ENCODE results near the gene SP100. TPM values are rescaled to one million over a fixed set of nuclear protein-coding genes. Genes with fewer than 3 reads are reported as not detected.
A peak's percentile ranks its signal among the peaks of the same experiment; 100 is the strongest.

The SP100 gene
- total and polyA plus RNA-seq, 4 donors: 56.2 to 128 (median 81.1) TPM

GRCh38 chr2:230410861-230411569, 5.0 kb upstream of the SP100 start:
- ATAC-seq (ENCODE audit: insufficient read depth, low FRiP score): no peak
- Histone ChIP-seq H3K27me3 (ENCODE audit: control insufficient read depth in 3 of 3, insufficient read depth in 3 of 3, low read length in 2 of 3) (no peaks in the 10 kb centered on the region), H3K9me3 (ENCODE audit: control insufficient read depth in 4 of 4, insufficient read depth in 3 of 4, low read length in 3 of 4) (peaks cover 0 to 1% (median 0%) of the 10 kb centered on the region in 4 donors), H3K4me3 (peak overlapping the region; percentile 55), H3K27ac (ENCODE audit: low read depth in 1 of 2, low read length in 1 of 2) (peak overlapping the region; percentile 86 to 99), H3K36me3 (ENCODE audit: control insufficient read depth in 4 of 4, insufficient read depth in 4 of 4, low read length in 4 of 4) (no peaks in the 10 kb centered on the region), H3K4me1 (ENCODE audit: control insufficient read depth in 5 of 5, insufficient read depth in 5 of 5, low read length in 5 of 5) (peaks cover 0 to 36% (median 5%) of the 10 kb centered on the region in 5 donors), H3K9ac (ENCODE audit: insufficient read depth in 1 of 2, low read length in 2 of 2) (peak overlapping the region; percentile 58 to 99)
- 33 to 35% methylated on average over 16 of the region's 16 CpGs for WGBS, 2 donors
- TF ChIP-seq, protein P1, sequence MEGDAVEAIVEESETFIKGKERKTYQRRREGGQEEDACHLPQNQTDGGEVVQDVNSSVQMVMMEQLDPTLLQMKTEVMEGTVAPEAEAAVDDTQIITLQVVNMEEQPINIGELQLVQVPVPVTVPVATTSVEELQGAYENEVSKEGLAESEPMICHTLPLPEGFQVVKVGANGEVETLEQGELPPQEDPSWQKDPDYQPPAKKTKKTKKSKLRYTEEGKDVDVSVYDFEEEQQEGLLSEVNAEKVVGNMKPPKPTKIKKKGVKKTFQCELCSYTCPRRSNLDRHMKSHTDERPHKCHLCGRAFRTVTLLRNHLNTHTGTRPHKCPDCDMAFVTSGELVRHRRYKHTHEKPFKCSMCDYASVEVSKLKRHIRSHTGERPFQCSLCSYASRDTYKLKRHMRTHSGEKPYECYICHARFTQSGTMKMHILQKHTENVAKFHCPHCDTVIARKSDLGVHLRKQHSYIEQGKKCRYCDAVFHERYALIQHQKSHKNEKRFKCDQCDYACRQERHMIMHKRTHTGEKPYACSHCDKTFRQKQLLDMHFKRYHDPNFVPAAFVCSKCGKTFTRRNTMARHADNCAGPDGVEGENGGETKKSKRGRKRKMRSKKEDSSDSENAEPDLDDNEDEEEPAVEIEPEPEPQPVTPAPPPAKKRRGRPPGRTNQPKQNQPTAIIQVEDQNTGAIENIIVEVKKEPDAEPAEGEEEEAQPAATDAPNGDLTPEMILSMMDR (IDR thresholded peaks at IDR 0.05; ENCODE audit: control extremely low read depth, extremely low read depth): no peak
- no peak for DNase-seq

DNA sequence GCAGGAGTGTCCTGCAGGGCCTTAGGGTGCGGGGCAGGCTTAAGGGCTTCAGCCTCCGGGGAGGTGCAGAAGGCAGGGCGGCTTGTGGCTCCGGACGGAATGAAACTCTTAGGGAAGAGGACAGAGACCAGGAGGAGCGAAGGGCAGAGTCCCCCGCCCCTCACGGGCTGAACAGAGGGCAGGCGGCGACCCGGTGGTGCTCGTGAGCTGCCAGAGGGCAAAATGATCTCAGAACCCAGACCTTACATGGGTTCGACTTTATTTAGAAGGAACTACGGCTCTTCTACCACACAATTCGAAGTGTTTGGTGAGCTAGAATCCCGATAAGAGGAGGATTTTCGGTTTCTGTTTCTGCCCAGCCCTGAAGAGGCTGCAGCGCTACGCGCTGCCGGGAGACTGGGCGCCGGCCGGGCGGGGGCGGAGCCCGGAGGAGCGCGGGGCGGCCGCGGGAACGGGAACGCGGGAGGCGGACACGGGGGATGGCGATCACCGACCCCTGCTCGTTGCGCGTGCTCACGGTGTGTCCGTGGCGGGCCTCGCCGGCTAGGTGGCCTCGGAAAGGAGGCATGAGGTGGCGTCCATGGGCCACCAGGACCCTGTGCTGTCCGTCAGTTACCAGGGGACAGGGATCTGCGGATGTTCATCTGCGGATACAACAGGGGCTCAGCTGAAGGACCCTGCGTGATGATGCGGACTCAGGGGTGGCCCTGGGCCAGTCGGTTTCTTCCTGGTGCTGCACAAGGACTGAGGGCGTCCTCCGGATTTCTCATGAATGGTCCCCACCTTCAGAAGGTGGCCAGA, 4.2 kb upstream of the SP100 start:
- H3K27me3 ChIP-seq (ENCODE audit: control insufficient read depth in 3 of 3, insufficient read depth in 3 of 3, low read length in 2 of 3): no peaks in the 10 kb centered on the region
- TF ChIP-seq, protein P1 (IDR thresholded peaks at IDR 0.05; ENCODE audit: control extremely low read depth, extremely low read depth): no peak
- peak overlapping the region; percentile 58 to 99 for H3K9ac ChIP-seq (ENCODE audit: insufficient read depth in 1 of 2, low read length in 2 of 2)
- 1% methylated on average over 57 of the region's 57 CpGs for WGBS, 2 donors
- DNase-seq (peak; percentile 73 to 81 (median 79)), ATAC-seq (ENCODE audit: insufficient read depth, low FRiP score) (peak; percentile 79)
- no peaks in the 10 kb centered on the region for H3K36me3 ChIP-seq (ENCODE audit: control insufficient read depth in 4 of 4, insufficient read depth in 4 of 4, low read length in 4 of 4)
- H3K27ac ChIP-seq (ENCODE audit: low read depth in 1 of 2, low read length in 1 of 2): peak overlapping the region; percentile 86 to 99
- peaks cover 0 to 1% (median 0%) of the 10 kb centered on the region in 4 donors for H3K9me3 ChIP-seq (ENCODE audit: control insufficient read depth in 4 of 4, insufficient read depth in 3 of 4, low read length in 3 of 4)
- peak overlapping the region; percentile 55 for H3K4me3 ChIP-seq
- H3K4me1 ChIP-seq (ENCODE audit: control insufficient read depth in 5 of 5, insufficient read depth in 5 of 5, low read length in 5 of 5): peaks cover 0 to 35% (median 9%) of the 10 kb centered on the region in 5 donors

DNA sequence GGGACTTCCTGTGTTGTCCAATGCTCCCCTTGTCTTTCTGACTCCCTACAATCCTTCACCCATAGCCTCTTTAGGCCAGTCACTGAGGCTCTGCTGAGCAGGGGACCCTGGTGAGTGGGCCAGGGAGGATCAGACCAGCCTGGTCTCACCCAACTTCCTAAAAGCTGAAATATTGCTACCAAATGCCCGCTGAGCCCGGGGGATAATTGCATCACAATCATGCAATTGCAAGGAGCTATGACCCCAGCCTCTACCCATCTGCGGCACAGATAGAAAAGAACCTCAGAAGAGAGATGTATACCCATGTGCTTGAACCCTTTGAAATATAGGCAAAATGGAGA, 3.7 kb upstream of the SP100 start:
- no peak for ATAC-seq (ENCODE audit: insufficient read depth, low FRiP score)

More for the DNA sequence above, 3.7 kb upstream of the SP100 start:
- Histone ChIP-seq H3K9ac (ENCODE audit: insufficient read depth in 1 of 2, low read length in 2 of 2) (peak overlapping the region in 1 of 2 donors; percentile 99), H3K27ac (ENCODE audit: low read depth in 1 of 2, low read length in 1 of 2) (peak overlapping the region; percentile 86 to 99), H3K36me3 (ENCODE audit: control insufficient read depth in 4 of 4, insufficient read depth in 4 of 4, low read length in 4 of 4) (no peaks in the 10 kb centered on the region), H3K4me1 (ENCODE audit: control insufficient read depth in 5 of 5, insufficient read depth in 5 of 5, low read length in 5 of 5) (peaks cover 0 to 35% (median 11%) of the 10 kb centered on the region in 5 donors), H3K9me3 (ENCODE audit: control insufficient read depth in 4 of 4, insufficient read depth in 3 of 4, low read length in 3 of 4) (no peaks in the 10 kb centered on the region), H3K27me3 (ENCODE audit: control insufficient read depth in 3 of 3, insufficient read depth in 3 of 3, low read length in 2 of 3) (no peaks in the 10 kb centered on the region), H3K4me3 (peak overlapping the region; percentile 55)
- TF ChIP-seq, protein P1 (IDR thresholded peaks at IDR 0.05; ENCODE audit: control extremely low read depth, extremely low read depth): no peak
- 30 to 69% methylated on average over 3 of the region's 3 CpGs for WGBS, 2 donors
- DNase-seq: no peak

Data from lung (tissue), 12 donors.